ENCODE results near the gene ANKHD1. TPM values are rescaled to one million over a fixed set of nuclear protein-coding genes. Genes with fewer than 3 reads are reported as not detected.

The ANKHD1 gene
- total and polyA plus RNA-seq, 8 donors: 56.0 to 77.7 (median 64.0) TPM

- no peaks in the 10 kb centered on the region for H3K9me3 ChIP-seq
- DNase-seq: peak in 4 of 6 donors; percentile 31 to 84 (median 62)
- TF ChIP-seq CTCF (IDR thresholded peaks at IDR 0.05): no peak
- H3K4me1 ChIP-seq: peaks cover 4 to 11% (median 10%) of the 10 kb centered on the region in 3 donors
- intact Hi-C loops (cut with DNase I): loop anchor here in 1 of 3 donors (10.0 kb wide), 1 partner anchor 68 kb away; the partner anchor contains the start of genes CD14 and TMCO6
- no peak overlapping the region for H3K4me3 ChIP-seq
- H3K36me3 ChIP-seq: peaks cover 0 to 10% (median 9%) of the 10 kb centered on the region in 3 donors
- H3K27ac ChIP-seq: no peak overlapping the region
- no peaks in the 10 kb centered on the region for H3K27me3 ChIP-seq
- ATAC-seq: no peak
- 88% methylated on average over 22 of the region's 22 CpGs for WGBS, 2 donors
- no peak for FAIRE-seq
These were observed 165.6 kb downstream of the ANKHD1 start for GRCh38 chr5:140567136-140567818.

GRCh38 chr5:140567871-140568270 is 166.2 kb downstream of the ANKHD1 start:
- peaks cover 0 to 10% (median 9%) of the 10 kb centered on the region in 3 donors for H3K36me3 ChIP-seq
- H3K27ac ChIP-seq: no peak overlapping the region
- WGBS, 2 donors: 97 to 98% methylated on average over 13 of the region's 13 CpGs
- intact Hi-C loops (cut with DNase I): loop anchor here in 1 of 3 donors (10.0 kb wide), 1 partner anchor 67 kb away; the partner anchor contains the start of genes CD14 and TMCO6
- H3K4me3 ChIP-seq: no peak overlapping the region
- no peak for ATAC-seq
- H3K4me1 ChIP-seq: peaks cover 4 to 11% (median 10%) of the 10 kb centered on the region in 3 donors
- DNase-seq: no peak
- no peak for FAIRE-seq
- H3K9me3 ChIP-seq: no peaks in the 10 kb centered on the region
- no peaks in the 10 kb centered on the region for H3K27me3 ChIP-seq
- no peak for TF ChIP-seq CTCF (IDR thresholded peaks at IDR 0.05)

- Histone ChIP-seq H3K27ac (peak overlapping the region in 1 of 4 donors; percentile 16), H3K4me1 (peaks cover 0 to 7% (median 5%) of the 10 kb centered on the region in 3 donors), H3K4me3 (no peak overlapping the region), H3K36me3 (peaks cover 0 to 10% (median 9%) of the 10 kb centered on the region in 3 donors), H3K9me3 (no peaks in the 10 kb centered on the region), H3K27me3 (no peaks in the 10 kb centered on the region)
- intact Hi-C loops (cut with DNase I): loop anchor here in 1 of 3 donors (10.0 kb wide), 1 partner anchor 66 kb away; the partner anchor contains the start of genes CD14 and TMCO6
- WGBS, 2 donors: 97 to 100% methylated on average over 2 of the region's 2 CpGs
- ATAC-seq: no peak
- FAIRE-seq: no peak
- no peak for TF ChIP-seq CTCF (IDR thresholded peaks at IDR 0.05)
- DNase-seq: no peak
These were observed 166.9 kb downstream of the ANKHD1 start for GRCh38 chr5:140568443-140569063.

- ATAC-seq (no peak), DNase-seq (no peak), FAIRE-seq (no peak)
- H3K27ac ChIP-seq: peak overlapping the region in 1 of 4 donors; percentile 16
- H3K9me3 ChIP-seq: no peaks in the 10 kb centered on the region
- no peak for TF ChIP-seq CTCF (IDR thresholded peaks at IDR 0.05)
- H3K4me3 ChIP-seq: no peak overlapping the region
- intact Hi-C loops (cut with DNase I): loop anchor here in 1 of 3 donors (10.0 kb wide), 1 partner anchor 66 kb away; the partner anchor contains the start of genes CD14 and TMCO6
- peaks cover 0 to 6% (median 5%) of the 10 kb centered on the region in 3 donors for H3K4me1 ChIP-seq
- 82 to 84% methylated on average over 4 of the region's 4 CpGs for WGBS, 2 donors
- H3K36me3 ChIP-seq: peaks cover 0 to 10% (median 9%) of the 10 kb centered on the region in 3 donors
- H3K27me3 ChIP-seq: no peaks in the 10 kb centered on the region
These were observed 167.6 kb downstream of the ANKHD1 start for GRCh38 chr5:140569197-140569596.

Measured in pancreas (tissue), 10 donors.